A549 (cell line): ENCODE data around the gene SMS.

Experiments used
- BHLHE40 ChIP-seq: IDR thresholded peaks from 2 replicates; pipeline ENCODE4 v1.6.1; 2012; ENCODE audit warnings: low read depth, low read length, inconsistent platforms
- CTCF ChIP-seq: fragments of >200 bp; sonication (Bioruptor Twin); formaldehyde crosslinking; IDR thresholded peaks from 3 replicates; pipeline ENCODE4 v1.5.1; 2016
- HMGXB4 ChIP-seq: fragments of 250-450 bp; sonication (Bioruptor Pico); IDR thresholded peaks from 2 replicates; pipeline ENCODE4 v1.5.0; 2021; ENCODE audit warnings: mild to moderate bottlenecking, moderate library complexity, borderline replicate concordance
- JUN ChIP-seq, 2 experiments: fragments of >200 bp; sonication (Bioruptor Twin); formaldehyde crosslinking; IDR thresholded peaks; 2 replicates in 1 of 2; 3 replicates in 1 of 2; pipeline ENCODE4 v1.6.1; 2016 to 2017
- MAZ ChIP-seq: fragments of 150-350 bp; IDR thresholded peaks from 2 replicates; pipeline ENCODE4 v1.6.1; 2014; ENCODE audit warnings: antibody characterized with exemption, low read depth, low read length, borderline replicate concordance

- no peak for TF ChIP-seq JUN (IDR thresholded peaks at IDR 0.05)
- TF ChIP-seq CTCF, result no peak
- no peak for TF ChIP-seq BHLHE40
- TF ChIP-seq MAZ, result no peak
- no peak for TF ChIP-seq HMGXB4
Observed at GRCh38 chrX:21975242-21975641, 34.7 kb downstream of the SMS start.
